K562 (cell line): ENCODE results near the gene FOSL1. TPM values are rescaled to one million over a fixed set of nuclear protein-coding genes. Genes with fewer than 3 reads are reported as not detected.
A peak's percentile ranks its signal among the peaks of the same experiment; 100 is the strongest.

Experiments
- ATAC-seq: fragments of 200-7000 bp; cut with Tn5 transposase; 3 replicates; pipeline ENCODE4 v1.9.1; 2020; ENCODE audit warnings: moderate library complexity
- BruUV-seq: library from RNA; stranded (reverse); fragments of 400-500 nt; replicated peaks from 2 replicates; lab custom pipeline; 2021; lab: Mats Ljungman, UMichigan
- CTCF ChIA-PET: fragments of 300-600 bp; formaldehyde crosslinking; extraction: SDS; loops from one replicate; lab custom pipeline; 2021; ENCODE audit warnings: low intra/inter-chr PET ratio; lab: Yijun Ruan, JAX
- POLR2A ChIA-PET: fragments of 300-600, 350-650 bp; sonication (Branson Sonifier 250); formaldehyde crosslinking; extraction: SDS; loops from one replicate; lab custom pipeline; 2021; ENCODE audit warnings: antibody characterized with exemption, inconsistent platforms; lab: Yijun Ruan, JAX
- DNase-seq, 4 experiments: peaks; one replicate each; pipeline versions ENCODE4 v3.0.0 to v3.0.0-alpha.2; 2011 to 2018; ENCODE audit warnings: low spot score in 3 of 4, mixed read lengths in 3 of 4; ENCODE audit errors: extremely low read depth in 1 of 4
- FAIRE-seq: peaks from 2 replicates; lab custom pipeline; 2011; peaks lifted over from hg19 to GRCh38; lab: Jason Lieb, UNC
- H2AFZ ChIP-seq: 2 replicates; pipeline ENCODE4 v1.6.0; 2011; ENCODE audit warnings: low read depth, low read length, control low read depth, inconsistent platforms
- H3K27ac ChIP-seq: fragments of 200-600 bp; 3 replicates; pipeline ENCODE4 v1.8.0; 2011; ENCODE audit warnings: low read depth, mild to moderate bottlenecking, control low read depth, inconsistent platforms, low read length, moderate library complexity, mixed read lengths; ENCODE audit errors: extremely low read depth
- H3K27me3 ChIP-seq, 2 experiments: fragments of 300-600 bp in 1 of 2; 2 replicates in 1 of 2; 3 replicates in 1 of 2; pipeline versions ENCODE4 v1.6.0 to v1.8.0; 2011; ENCODE audit warnings: inconsistent platforms in 2 of 2, low read length in 2 of 2, mild to moderate bottlenecking in 1 of 2, mixed read lengths in 1 of 2, moderate library complexity in 1 of 2; ENCODE audit not compliant: control insufficient read depth in 2 of 2, insufficient read depth in 2 of 2
- H3K36me3 ChIP-seq: fragments of 300-600 bp; 3 replicates; pipeline ENCODE4 v1.8.0; 2011; ENCODE audit warnings: mild to moderate bottlenecking, low read length, inconsistent platforms; ENCODE audit not compliant: control insufficient read depth, insufficient read depth
- H3K4me1 ChIP-seq, 2 experiments: fragments of 200-600 bp in 1 of 2; replicated peaks in 1 of 2; 2 replicates in 1 of 2; 3 replicates in 1 of 2; pipeline versions ENCODE4 v1.5.1 to v1.8.0; 2011; ENCODE audit warnings: inconsistent platforms in 2 of 2, low read length in 2 of 2, mild to moderate bottlenecking in 1 of 2, mixed read lengths in 1 of 2, moderate library complexity in 1 of 2; ENCODE audit not compliant: control insufficient read depth in 2 of 2, insufficient read depth in 2 of 2
- H3K4me2 ChIP-seq: 2 replicates; pipeline ENCODE4 v1.6.1; 2011; ENCODE audit warnings: low read length, control low read depth, inconsistent platforms, mixed read lengths; ENCODE audit not compliant: insufficient read depth
- H3K4me3 ChIP-seq: fragments of 200-600 bp; sonication (generic), shearing (Covaris generic); 2 replicates; pipeline ENCODE4 v1.5.1; 2016; ENCODE audit warnings: control low read depth, inconsistent platforms
- H3K79me2 ChIP-seq: fragments of 200-600 bp; 3 replicates; pipeline ENCODE4 v1.8.0; 2011; ENCODE audit warnings: low read length, inconsistent platforms; ENCODE audit not compliant: control insufficient read depth, insufficient read depth
- H3K9ac ChIP-seq, 2 experiments: 2 replicates each; pipeline versions ENCODE4 v1.6.0 to v1.6.1; 2011; ENCODE audit warnings: low read depth in 2 of 2, low read length in 2 of 2, control low read depth in 1 of 2, inconsistent platforms in 1 of 2, mild to moderate bottlenecking in 1 of 2, mixed read lengths in 1 of 2; ENCODE audit not compliant: insufficient read depth in 1 of 2
- H3K9me1 ChIP-seq: one replicate; pipeline ENCODE4 v1.6.0; 2011; ENCODE audit warnings: inconsistent platforms, mild to moderate bottlenecking, low read length, moderate library complexity; ENCODE audit not compliant: control insufficient read depth, insufficient read depth
- H3K9me3 ChIP-seq: replicated peaks from 2 replicates; pipeline ENCODE4 v1.5.1; 2011; ENCODE audit warnings: low read depth, low read length, inconsistent platforms; ENCODE audit not compliant: control insufficient read depth, insufficient read depth
- H4K20me1 ChIP-seq: replicated peaks from 2 replicates; pipeline ENCODE4 v1.6.1; 2011; ENCODE audit warnings: low read length, inconsistent platforms, mixed read lengths; ENCODE audit not compliant: control insufficient read depth, insufficient read depth
- ARID2 ChIP-seq: fragments of 450-650 bp; IDR thresholded peaks from 2 replicates; pipeline ENCODE4 v1.6.1; 2017; ENCODE audit warnings: antibody characterized with exemption, mild to moderate bottlenecking
- CBFB ChIP-seq: sonication (generic); formaldehyde crosslinking; IDR thresholded peaks from 2 replicates; pipeline ENCODE4 v1.4.0; 2020; ENCODE audit warnings: mild to moderate bottlenecking, missing genetic modification reagents
- ETV1 ChIP-seq: fragments of 450-650 bp; conservative IDR thresholded peaks from 2 replicates; pipeline ENCODE4 v1.6.1; 2016; ENCODE audit warnings: missing genetic modification characterization, control low read depth, low read depth, missing compliant biosample characterization
- FOXP1 ChIP-seq: sonication (generic); formaldehyde crosslinking; IDR thresholded peaks from 2 replicates; pipeline ENCODE4 v1.8.0; 2022; ENCODE audit warnings: mild to moderate bottlenecking, missing genetic modification reagents
- GTF2E2 ChIP-seq: fragments of 200-800 bp; sonication (Bioruptor generic); IDR thresholded peaks from 2 replicates; pipeline ENCODE4 v1.6.1; 2016; ENCODE audit warnings: missing genetic modification characterization, missing compliant biosample characterization
- HNRNPL ChIP-seq: fragments of 200-400 bp; formaldehyde crosslinking; IDR thresholded peaks from 2 replicates; pipeline ENCODE4 v1.6.1; 2017; ENCODE audit warnings: low read depth, mild to moderate bottlenecking, low read length
- NRF1 ChIP-seq, 2 experiments: fragments of 450-650 bp; IDR thresholded peaks in 1 of 2; conservative IDR thresholded peaks in 1 of 2; 2 replicates each; pipeline ENCODE4 v1.6.1; 2014; ENCODE audit warnings: mild to moderate bottlenecking in 2 of 2
- POLR2G ChIP-seq: fragments of 200-400 bp; formaldehyde crosslinking; IDR thresholded peaks from 2 replicates; pipeline ENCODE4 v1.6.1; 2017; ENCODE audit warnings: low read depth, mild to moderate bottlenecking, antibody characterized with exemption, low read length, moderate library complexity
- RBFOX2 ChIP-seq: fragments of 200-400 bp; formaldehyde crosslinking; IDR thresholded peaks from 2 replicates; pipeline ENCODE4 v1.6.1; 2017; ENCODE audit warnings: low read depth, mild to moderate bottlenecking, low read length, moderate library complexity
- RBM14 ChIP-seq: fragments of 200-400 bp; formaldehyde crosslinking; IDR thresholded peaks from 2 replicates; pipeline ENCODE4 v1.6.1; 2018; ENCODE audit warnings: low read depth, mild to moderate bottlenecking, low read length, moderate library complexity, borderline replicate concordance; ENCODE audit not compliant: insufficient read depth
- SMARCB1 ChIP-seq: IDR thresholded peaks from 2 replicates; pipeline ENCODE4 v1.6.1; 2011; ENCODE audit warnings: improper control_type of control experiment, low read depth; ENCODE audit not compliant: insufficient read length
- ZFP30 ChIP-seq: fragments of 250-450 bp; sonication (Bioruptor Pico); IDR thresholded peaks from 2 replicates; pipeline ENCODE4 v1.8.0; 2022; ENCODE audit warnings: moderate library complexity, mild to moderate bottlenecking, inconsistent platforms, borderline replicate concordance
- ZNF184 ChIP-seq: sonication (generic); formaldehyde crosslinking; IDR thresholded peaks from 2 replicates; pipeline ENCODE4 v1.5.0; 2020; ENCODE audit warnings: missing genetic modification reagents
- ZNF699 ChIP-seq: fragments of 250-450 bp; sonication (Bioruptor Pico); IDR thresholded peaks from 2 replicates; pipeline ENCODE4 v1.8.0; 2021; ENCODE audit warnings: mild to moderate bottlenecking, moderate library complexity; ENCODE audit not compliant: insufficient replicate concordance
- whole genome bisulfite sequencing: fragments of 100-300 bp; shearing (Covaris generic); methylation state at CpG from one replicate; pipeline ENCODE4 v1.1.6; 2016; ENCODE audit warnings: low coverage, mixed read lengths; ENCODE audit not compliant: insufficient coverage; ENCODE audit errors: missing lambda C conversion rate; 5-methylcytosine and 5-hydroxymethylcytosine counted together
- in situ Hi-C: fragments of 300-500 bp; cut with MboI; formaldehyde crosslinking; loops from 4 replicates; pipeline ENCODE4 v1.15.0; 2018; ENCODE audit warnings: inconsistent platforms, mixed read lengths
- intact Hi-C: fragments of 100-400 bp; cut with micrococcal nuclease; formaldehyde crosslinking; loops from 2 replicates; pipeline ENCODE4 v1.14.2; 2022
- polyA plus RNA-seq, 8 experiments: library from polyadenylated mRNA; depleted of rRNA in 4 of 8; stranded (reverse) in 5 of 8; unstranded in 3 of 8; fragments of >200 nt; fragmentation: Nextera tagmentation in 2 of 8; fragmentation: Illumina TruSeq in 1 of 8; extraction: Ambion mirVana in 2 of 8; extraction: Trizol in 1 of 8; gene quantifications; 2 replicates each; pipeline versions ENCODE4 v1.2.1 to v1.2.3, GENCODE V29; 2011 to 2014; ENCODE audit warnings: inconsistent platforms in 1 of 8, missing spikeins in 1 of 8
- total RNA-seq, 7 experiments: library from RNA; depleted of rRNA in 6 of 7; stranded (reverse); fragments of >200 nt in 6 of 7; fragmentation: Illumina TruSeq in 2 of 7; extraction: Trizol in 2 of 7; gene quantifications; 2 replicates each; pipeline versions ENCODE4 v1.2.1 to v1.2.3, GENCODE V29; 2011 to 2021; ENCODE audit warnings: low replicate concordance in 1 of 7
- TF ChIP-seq, protein P1 (sequence below): fragments of 450-650 bp; formaldehyde crosslinking; IDR thresholded peaks from 2 replicates; pipeline ENCODE4 v1.4.0; 2020; ENCODE audit warnings: mild to moderate bottlenecking, mixed read lengths

Gene FOSL1
- total and polyA plus RNA-seq, 9 of the 15 experiments (the other 6 are each of a cell fraction or from before 2014, with no cell fraction given) = 3.5 to 39.6 (median 10.0) TPM

DNA sequence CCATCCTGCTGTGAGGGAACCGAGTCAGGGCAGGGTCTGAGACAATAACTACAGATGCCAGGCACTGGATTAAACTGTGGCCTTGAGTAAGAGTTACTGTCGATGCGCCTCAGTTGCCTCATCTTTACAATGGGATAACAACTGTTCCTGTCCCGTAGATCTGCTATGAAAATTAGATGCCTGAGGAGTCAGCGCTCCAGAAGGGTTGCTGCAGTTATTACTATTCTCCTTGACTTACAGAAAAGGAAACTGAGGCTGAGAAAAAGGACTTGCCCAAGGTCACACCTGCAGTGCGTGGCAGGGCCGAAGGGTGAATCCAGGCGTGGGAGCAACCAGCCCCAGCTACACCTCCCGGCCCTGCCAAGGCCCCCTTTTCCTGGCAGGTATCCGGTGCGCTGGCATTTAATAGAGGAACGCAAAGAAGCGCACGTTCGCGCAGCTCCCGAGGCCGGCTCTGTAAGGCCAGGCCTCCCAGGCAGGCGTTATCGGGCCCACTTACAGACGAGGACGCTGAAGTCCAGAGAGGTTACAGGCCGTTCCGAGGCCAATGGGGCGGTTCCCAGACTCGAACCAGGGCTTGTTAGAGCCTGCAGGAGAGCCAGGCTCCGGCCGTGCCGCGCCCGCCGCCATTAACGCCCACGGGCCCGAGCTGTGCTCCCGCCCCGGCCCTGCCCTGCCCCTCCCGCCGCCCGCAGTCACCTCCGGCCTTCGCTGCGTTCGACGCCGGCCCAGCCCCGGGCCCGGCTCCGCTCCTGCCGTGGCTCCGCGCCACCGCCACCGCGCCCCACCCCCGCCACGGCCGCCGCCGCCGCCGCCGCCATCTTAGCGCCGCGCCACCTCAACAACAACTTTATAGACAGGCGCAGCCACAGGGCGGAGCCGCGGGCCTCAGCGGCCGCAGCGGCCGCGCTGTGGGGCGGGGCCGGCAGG lies 18.3 kb upstream of the FOSL1 start, which contains the start of gene C11orf68 (continued):
- TF ChIP-seq, protein P1, sequence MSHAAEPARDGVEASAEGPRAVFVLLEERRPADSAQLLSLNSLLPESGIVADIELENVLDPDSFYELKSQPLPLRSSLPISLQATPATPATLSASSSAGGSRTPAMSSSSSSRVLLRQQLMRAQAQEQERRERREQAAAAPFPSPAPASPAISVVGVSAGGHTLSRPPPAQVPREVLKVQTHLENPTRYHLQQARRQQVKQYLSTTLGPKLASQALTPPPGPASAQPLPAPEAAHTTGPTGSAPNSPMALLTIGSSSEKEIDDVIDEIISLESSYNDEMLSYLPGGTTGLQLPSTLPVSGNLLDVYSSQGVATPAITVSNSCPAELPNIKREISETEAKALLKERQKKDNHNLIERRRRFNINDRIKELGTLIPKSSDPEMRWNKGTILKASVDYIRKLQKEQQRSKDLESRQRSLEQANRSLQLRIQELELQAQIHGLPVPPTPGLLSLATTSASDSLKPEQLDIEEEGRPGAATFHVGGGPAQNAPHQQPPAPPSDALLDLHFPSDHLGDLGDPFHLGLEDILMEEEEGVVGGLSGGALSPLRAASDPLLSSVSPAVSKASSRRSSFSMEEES = no peak
- no peak for TF ChIP-seq SMARCB1
- TF ChIP-seq NRF1 (conservative IDR thresholded peaks at IDR 0.05 in 1 of 2, IDR thresholded peaks at IDR 0.05 in 1 of 2) = peak; percentile 66 to 72
- TF ChIP-seq ZFP30 (CRISPR knock-in tag) = no peak
- TF ChIP-seq ZNF184 (CRISPR knock-in tag) = no peak

DNA sequence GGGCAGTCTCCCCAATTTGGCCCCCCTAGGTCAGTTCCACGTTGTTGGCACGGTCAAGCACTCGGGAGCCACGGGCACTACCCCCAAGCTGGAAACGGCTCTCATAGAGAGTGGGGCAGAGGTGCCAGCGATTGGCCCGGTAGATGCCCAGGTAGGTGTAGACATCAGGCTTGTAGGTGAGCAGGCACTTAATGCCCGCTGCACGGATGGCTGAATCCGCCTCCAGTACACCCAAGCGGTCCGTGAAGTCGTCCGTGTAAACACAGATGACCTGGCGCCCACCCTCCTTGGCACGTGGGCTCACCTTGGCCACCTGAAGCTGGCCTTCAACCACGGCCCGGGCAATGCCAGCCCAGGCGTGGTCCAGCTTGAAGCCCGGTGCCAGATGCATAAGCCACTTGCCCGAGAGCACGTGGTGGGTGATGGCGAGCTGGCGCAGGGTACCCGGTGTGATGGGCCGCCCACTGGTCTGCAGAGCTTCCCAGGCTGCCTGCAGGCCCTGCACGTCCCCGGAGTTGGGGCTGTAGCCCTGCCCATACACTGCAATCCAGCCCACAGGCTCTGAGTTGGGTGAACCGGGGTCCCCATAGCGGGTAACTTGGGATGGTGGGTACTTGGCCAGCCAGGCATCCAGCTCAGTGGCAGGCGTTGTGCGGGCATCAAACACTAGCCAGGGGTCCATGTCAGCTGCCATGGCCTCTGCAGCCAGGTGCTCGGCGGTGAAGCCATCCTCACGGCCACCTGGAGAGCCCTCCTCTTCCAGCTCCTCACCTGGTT lies 17.4 kb upstream of the FOSL1 start:
- peak overlapping the region; percentile 96 to 99 for H3K9ac ChIP-seq
- BruUV-seq = TSS peak; percentile 75
- H3K4me3 ChIP-seq = peak overlapping the region; percentile 98
- H2AFZ ChIP-seq = no peak overlapping the region
- H3K9me1 ChIP-seq = no peaks in the 10 kb centered on the region
- H3K9me3 ChIP-seq = no peaks in the 10 kb centered on the region
- intact Hi-C loops = no loop called here
- CTCF ChIA-PET = no interaction called here
- peak overlapping the region; percentile 95; the same call in 2 of the 3 replicates for H3K27ac ChIP-seq
- in situ Hi-C loops = no loop called here
- no peaks in the 10 kb centered on the region for H3K27me3 ChIP-seq
- no peak for FAIRE-seq
- peaks cover 25% of the 10 kb centered on the region; the same call in 1 of the 3 replicates for H3K36me3 ChIP-seq
- no peaks in the 10 kb centered on the region for H4K20me1 ChIP-seq
- no peak for TF ChIP-seq ZNF699 (CRISPR knock-in tag)
- peak; percentile 89; the same call in 1 of the 2 replicates for TF ChIP-seq HNRNPL
- 0 out of 2 replicates have a peak, but pooled peaks have one; percentile 8 for TF ChIP-seq FOXP1 (CRISPR knock-in tag)
- peak; percentile 66 for TF ChIP-seq RBFOX2
- TF ChIP-seq POLR2G = peak; percentile 70
- no peak for TF ChIP-seq ETV1
- TF ChIP-seq RBM14 = 0 out of 2 replicates have a peak, but pooled peaks have one; percentile 82
- no peak for TF ChIP-seq ARID2
- 0 out of 2 replicates have a peak, but pooled peaks have one; percentile 40 for TF ChIP-seq CBFB (CRISPR knock-in tag)
- 0 out of 2 replicates have a peak, but pooled peaks have one; percentile 7 for TF ChIP-seq GTF2E2 (tag)
- TF ChIP-seq, all 486 proteins: peak for 7
- 91% methylated on average over 33 of the region's 35 CpGs for WGBS
- POLR2A ChIA-PET = interaction anchor here (0.7 to 2.1 kb wide), 10 partner anchors 8 to 248 kb away, joined by 3 to 12 read pairs (median 6); partner anchors contain the start of genes CCDC85B and FOSL1
- DNase-seq (no peak), ATAC-seq (no peak)
- Histone ChIP-seq H3K4me2 (peak overlapping the region; percentile 94), H3K4me1 (peaks cover 30 to 65% of the 10 kb centered on the region in 2 experiments), H3K79me2 (peaks cover 31% of the 10 kb centered on the region)
